ENCODE results near the gene RTL10. TPM values are rescaled to one million over a fixed set of nuclear protein-coding genes. Genes with fewer than 3 reads are reported as not detected.

RTL10 gene
- total RNA-seq, 2 donors from 2014 or later, result 20.6 to 22.2 TPM

DNA sequence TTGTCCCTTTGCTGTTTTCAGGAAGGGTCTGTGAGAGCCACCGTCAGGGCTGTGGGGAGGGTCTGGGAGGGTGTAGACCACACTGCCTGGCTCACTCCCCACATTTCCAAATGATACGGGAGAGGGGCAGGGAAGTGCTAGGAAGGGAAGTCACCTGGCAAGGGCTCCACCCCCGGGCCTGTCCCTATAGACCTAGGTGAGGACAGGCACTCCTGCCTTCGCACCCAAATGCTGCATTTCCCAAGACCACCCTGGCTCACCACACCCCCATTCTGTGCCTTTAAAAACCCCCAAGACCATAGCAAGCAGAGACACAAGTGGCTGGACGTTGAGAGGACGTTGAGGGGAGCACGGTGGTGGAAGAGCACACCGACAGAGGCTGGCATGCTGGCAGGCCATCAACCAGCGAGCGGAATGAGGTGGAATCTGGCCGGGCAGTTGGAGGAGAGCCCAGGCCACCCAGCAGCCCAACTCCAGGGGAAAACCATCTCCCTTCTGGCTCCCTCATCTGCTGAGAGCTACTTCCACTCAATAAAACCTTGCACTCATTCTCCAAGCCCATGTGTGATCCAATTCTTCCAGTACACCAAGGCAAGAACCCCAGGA lies 45.7 kb downstream of the RTL10 start:
- DNase-seq, result peak; percentile 9
- TF ChIP-seq, protein P1, sequence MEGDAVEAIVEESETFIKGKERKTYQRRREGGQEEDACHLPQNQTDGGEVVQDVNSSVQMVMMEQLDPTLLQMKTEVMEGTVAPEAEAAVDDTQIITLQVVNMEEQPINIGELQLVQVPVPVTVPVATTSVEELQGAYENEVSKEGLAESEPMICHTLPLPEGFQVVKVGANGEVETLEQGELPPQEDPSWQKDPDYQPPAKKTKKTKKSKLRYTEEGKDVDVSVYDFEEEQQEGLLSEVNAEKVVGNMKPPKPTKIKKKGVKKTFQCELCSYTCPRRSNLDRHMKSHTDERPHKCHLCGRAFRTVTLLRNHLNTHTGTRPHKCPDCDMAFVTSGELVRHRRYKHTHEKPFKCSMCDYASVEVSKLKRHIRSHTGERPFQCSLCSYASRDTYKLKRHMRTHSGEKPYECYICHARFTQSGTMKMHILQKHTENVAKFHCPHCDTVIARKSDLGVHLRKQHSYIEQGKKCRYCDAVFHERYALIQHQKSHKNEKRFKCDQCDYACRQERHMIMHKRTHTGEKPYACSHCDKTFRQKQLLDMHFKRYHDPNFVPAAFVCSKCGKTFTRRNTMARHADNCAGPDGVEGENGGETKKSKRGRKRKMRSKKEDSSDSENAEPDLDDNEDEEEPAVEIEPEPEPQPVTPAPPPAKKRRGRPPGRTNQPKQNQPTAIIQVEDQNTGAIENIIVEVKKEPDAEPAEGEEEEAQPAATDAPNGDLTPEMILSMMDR (conservative IDR thresholded peaks at IDR 0.05), result no peak
- no peak overlapping the region for H3K9ac ChIP-seq (ENCODE audit: extremely low read depth, low read length, poor library complexity, severe bottlenecking)
- Mint-ChIP-seq H3K4me3 (no peak overlapping the region), H3K9me3 (no peaks in the 10 kb centered on the region), H3K36me3 (ENCODE audit: low read depth) (no peaks in the 10 kb centered on the region), H3K27me3 (ENCODE audit: insufficient read depth) (no peaks in the 10 kb centered on the region), H3K4me1 (no peaks in the 10 kb centered on the region), H3K27ac (no peak overlapping the region)
- H3K36me3 ChIP-seq (ENCODE audit: control insufficient read depth, insufficient read depth, low read length), result no peaks in the 10 kb centered on the region
- no peak overlapping the region for H3K4me3 ChIP-seq (ENCODE audit: low read length)
- no peaks in the 10 kb centered on the region for H3K27me3 ChIP-seq (ENCODE audit: control insufficient read depth, insufficient read depth, low read length, poor library complexity, severe bottlenecking)
- 89 to 92% methylated on average over 7 to 11 of the region's 11 CpGs for WGBS, 2 experiments (ENCODE audit: insufficient coverage in 1 of 2, insufficient read length in 1 of 2)
- H3K4me1 ChIP-seq (ENCODE audit: control insufficient read depth, insufficient read depth, low read length), result no peaks in the 10 kb centered on the region
- no peak overlapping the region for H3K27ac ChIP-seq (ENCODE audit: low read depth, low read length)
- no peaks in the 10 kb centered on the region for H3K9me3 ChIP-seq (ENCODE audit: control insufficient read depth, low read length)

DNA sequence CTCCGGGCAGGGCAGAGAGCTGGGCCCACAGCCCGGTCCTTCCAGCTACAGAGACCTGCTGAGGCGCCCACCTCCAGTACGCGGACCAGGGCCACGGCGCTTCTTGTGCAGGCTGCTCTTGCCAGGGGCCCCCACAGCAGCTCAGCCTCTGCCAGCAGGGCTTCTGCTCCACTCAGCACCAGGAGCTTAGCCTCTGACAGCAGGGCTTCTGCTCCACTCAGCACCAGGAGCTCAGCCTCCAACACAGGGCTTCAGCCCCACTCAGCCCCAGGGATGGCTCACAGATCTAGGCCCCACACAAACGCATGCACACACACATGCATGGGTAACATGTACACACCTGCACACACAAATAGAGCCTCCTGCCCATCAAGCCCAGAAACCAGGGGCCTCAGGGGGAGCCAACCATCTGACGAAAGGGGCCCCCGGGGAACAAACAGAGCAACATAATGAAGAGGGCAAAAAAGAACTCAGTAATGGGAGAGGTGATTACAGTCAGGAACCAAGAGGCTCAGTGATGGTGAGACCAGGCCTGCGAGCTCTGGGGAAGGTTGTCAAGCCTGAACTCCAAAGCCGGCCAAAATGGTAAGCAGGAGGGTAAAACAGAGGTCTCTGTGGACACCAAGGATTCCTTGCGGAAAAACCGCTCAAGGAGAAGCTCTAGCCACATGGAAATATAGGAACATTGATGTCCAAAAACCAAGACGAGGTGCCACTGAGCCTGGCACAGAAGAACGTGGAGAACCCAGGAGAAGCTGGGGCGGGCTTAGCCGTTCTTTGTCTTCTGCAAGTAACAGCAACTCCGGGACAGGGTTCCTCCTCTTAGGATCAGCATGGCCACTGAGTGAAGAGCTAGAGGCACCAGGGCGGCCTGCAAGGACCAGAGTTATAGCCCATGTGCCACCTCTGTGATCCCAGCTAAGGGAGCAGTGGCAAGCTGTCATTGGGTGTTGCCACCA lies 46.5 kb downstream of the RTL10 start:
- WGBS, 2 experiments (ENCODE audit: insufficient coverage in 1 of 2, insufficient read length in 1 of 2), result 93 to 94% methylated on average over 19 to 20 of the region's 20 CpGs

DNA sequence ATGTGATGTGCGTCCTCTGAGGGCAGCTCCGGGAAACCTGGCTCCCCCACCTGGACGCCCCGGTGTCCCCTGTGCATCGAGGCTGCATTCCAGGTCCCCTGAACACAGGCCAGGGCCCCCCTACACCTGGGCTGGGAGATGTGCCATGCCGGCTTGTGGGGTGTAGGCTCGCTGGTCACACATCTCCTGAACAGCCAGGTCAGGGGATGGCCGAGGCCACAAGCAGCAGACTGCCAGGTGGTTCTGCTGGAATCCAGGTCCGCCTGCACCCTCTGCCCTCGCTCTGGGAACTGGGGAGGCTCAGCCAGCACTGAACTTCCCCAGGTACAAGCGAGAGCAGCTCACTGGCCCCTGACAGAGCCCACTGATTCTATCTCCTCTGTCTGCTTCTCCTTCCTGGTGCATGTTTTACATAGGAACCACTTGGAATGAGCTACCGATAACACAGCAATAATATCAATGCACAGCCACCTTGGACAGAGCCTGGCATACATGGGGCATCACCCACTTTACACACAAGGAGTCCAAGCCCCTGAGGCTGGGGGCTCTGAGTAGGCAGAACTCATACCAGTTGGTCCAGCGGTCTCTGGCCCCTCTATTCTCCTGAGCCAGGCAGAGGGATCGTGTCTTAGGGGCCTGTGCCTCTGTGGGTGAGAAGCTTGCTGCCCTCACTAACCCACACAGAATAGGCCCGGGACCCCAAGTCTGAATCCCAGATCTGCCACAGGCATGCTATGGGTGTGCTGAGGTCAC lies 47.3 kb downstream of the RTL10 start:
- Mint-ChIP-seq H3K27me3 (ENCODE audit: insufficient read depth) (no peaks in the 10 kb centered on the region), H3K4me3 (no peak overlapping the region), H3K36me3 (ENCODE audit: low read depth) (no peaks in the 10 kb centered on the region), H3K27ac (no peak overlapping the region), H3K9me3 (no peaks in the 10 kb centered on the region), H3K4me1 (no peaks in the 10 kb centered on the region)
- Histone ChIP-seq H3K9ac (ENCODE audit: extremely low read depth, low read length, poor library complexity, severe bottlenecking) (no peak overlapping the region), H3K27ac (ENCODE audit: low read depth, low read length) (no peak overlapping the region), H3K4me3 (ENCODE audit: low read length) (no peak overlapping the region), H3K9me3 (ENCODE audit: control insufficient read depth, low read length) (no peaks in the 10 kb centered on the region), H3K36me3 (ENCODE audit: control insufficient read depth, insufficient read depth, low read length) (no peaks in the 10 kb centered on the region), H3K4me1 (ENCODE audit: control insufficient read depth, insufficient read depth, low read length) (no peaks in the 10 kb centered on the region), H3K27me3 (ENCODE audit: control insufficient read depth, insufficient read depth, low read length, poor library complexity, severe bottlenecking) (no peaks in the 10 kb centered on the region)
- peak; percentile 29 for DNase-seq
- TF ChIP-seq, protein P1 (conservative IDR thresholded peaks at IDR 0.05), result no peak
- 92 to 97% methylated on average over 11 to 15 of the region's 15 CpGs for WGBS, 2 experiments (ENCODE audit: insufficient coverage in 1 of 2, insufficient read length in 1 of 2)

More for the DNA sequence above, 46.5 kb downstream of the RTL10 start:
- H3K9me3 Mint-ChIP-seq, result no peaks in the 10 kb centered on the region
- H3K4me3 Mint-ChIP-seq, result no peak overlapping the region
- H3K36me3 Mint-ChIP-seq (ENCODE audit: low read depth), result no peaks in the 10 kb centered on the region
- H3K4me1 ChIP-seq (ENCODE audit: control insufficient read depth, insufficient read depth, low read length), result no peaks in the 10 kb centered on the region
- TF ChIP-seq, protein P1 (conservative IDR thresholded peaks at IDR 0.05), result no peak
- H3K4me1 Mint-ChIP-seq, result no peaks in the 10 kb centered on the region
- H3K27ac ChIP-seq (ENCODE audit: low read depth, low read length), result no peak overlapping the region
- H3K27ac Mint-ChIP-seq, result no peak overlapping the region
- no peaks in the 10 kb centered on the region for H3K27me3 Mint-ChIP-seq (ENCODE audit: insufficient read depth)
- no peak overlapping the region for H3K4me3 ChIP-seq (ENCODE audit: low read length)
- no peaks in the 10 kb centered on the region for H3K9me3 ChIP-seq (ENCODE audit: control insufficient read depth, low read length)
- no peaks in the 10 kb centered on the region for H3K27me3 ChIP-seq (ENCODE audit: control insufficient read depth, insufficient read depth, low read length, poor library complexity, severe bottlenecking)
- peak; percentile 28 for DNase-seq
- H3K36me3 ChIP-seq (ENCODE audit: control insufficient read depth, insufficient read depth, low read length), result no peaks in the 10 kb centered on the region
- H3K9ac ChIP-seq (ENCODE audit: extremely low read depth, low read length, poor library complexity, severe bottlenecking), result no peak overlapping the region
